HCT116 (cell line): ENCODE measurements around the gene MECP2. TPM values are rescaled to one million over a fixed set of nuclear protein-coding genes. Genes with fewer than 3 reads are reported as not detected.

ENCODE experiments used
- ATAC-seq: fragments of 200-7000 bp; cut with Tn5 transposase; 2 replicates; pipeline ENCODE4 v1.9.1; 2020; ENCODE audit warnings: mild to moderate bottlenecking, moderate library complexity
- BruUV-seq: library from RNA; stranded (reverse); fragments of 400-500 nt; replicated peaks from 2 replicates; lab custom pipeline; 2021; lab: Mats Ljungman, UMichigan
- CTCF ChIA-PET: fragments of 300-600 bp; sonication (Branson Sonifier 250); formaldehyde crosslinking; loops from one replicate; lab custom pipeline; 2021; ENCODE audit warnings: antibody characterized with exemption; lab: Charles Lee
- POLR2A ChIA-PET: fragments of 300-600, 350-600 bp; sonication (Branson Sonifier 250); formaldehyde crosslinking; loops from one replicate; lab custom pipeline; 2021; ENCODE audit warnings: antibody characterized with exemption; lab: Charles Lee
- RAD21 ChIA-PET, 2 experiments: fragments of 300-600 bp; sonication (Branson Sonifier 250); formaldehyde crosslinking; loops; one replicate each; lab custom pipeline; 2023; ENCODE audit warnings: low total read pairs in 2 of 2; ENCODE audit not compliant: uncharacterized antibody in 2 of 2, unreplicated experiment in 2 of 2, low non-redundant PET in 1 of 2; lab: Charles Lee
- DNase-seq: peaks from one replicate; pipeline ENCODE4 v3.0.0-alpha.2; 2010; ENCODE audit warnings: low read depth, low spot score
- H2AFZ ChIP-seq: fragments of 200-600 bp; shearing (Covaris generic), sonication (generic); 2 replicates; pipeline ENCODE4 v1.6.1; 2017; ENCODE audit warnings: low read depth, mixed run types, mixed read lengths, antibody characterized with exemption, low read length; ENCODE audit not compliant: poor library complexity, severe bottlenecking
- H3K27ac ChIP-seq: 2 replicates; pipeline ENCODE4 v1.5.1; 2012; ENCODE audit warnings: low read depth, low read length
- H3K27me3 ChIP-seq: fragments of 200-600 bp; sonication (generic); 2 replicates; pipeline ENCODE4 v1.6.1; 2016; ENCODE audit warnings: mixed run types, low read length, mixed read lengths; ENCODE audit not compliant: insufficient read depth
- H3K36me3 ChIP-seq, 2 experiments: fragments of 200-500 bp in 1 of 2; fragments of 200-600 bp in 1 of 2; sonication (Bioruptor generic) in 1 of 2; sonication (generic) in 1 of 2; 2 replicates each; pipeline versions ENCODE4 v1.5.1 to v1.6.1; 2014 to 2016; ENCODE audit warnings: low read length in 2 of 2, inconsistent platforms in 1 of 2, mixed read lengths in 1 of 2, mixed run types in 1 of 2; ENCODE audit not compliant: insufficient read depth in 2 of 2, control insufficient read depth in 1 of 2
- H3K4me1 ChIP-seq, 2 experiments: fragments of 200-600 bp in 1 of 2; sonication (generic) in 1 of 2; 2 replicates each; pipeline versions ENCODE4 v1.5.1 to v1.6.1; 2012 to 2017; ENCODE audit warnings: low read length in 2 of 2, inconsistent platforms in 1 of 2, mild to moderate bottlenecking in 1 of 2, mixed read lengths in 1 of 2, mixed run types in 1 of 2, moderate library complexity in 1 of 2; ENCODE audit not compliant: insufficient read depth in 2 of 2, control insufficient read depth in 1 of 2
- H3K4me2 ChIP-seq: fragments of 200-600 bp; sonication (generic); 2 replicates; pipeline ENCODE4 v1.6.1; 2017; ENCODE audit warnings: mixed run types, low read length, mixed read lengths
- H3K4me3 ChIP-seq, 2 experiments: fragments of 200-600 bp in 1 of 2; sonication (generic) in 1 of 2; replicated peaks in 1 of 2; 2 replicates each; pipeline ENCODE4 v1.5.1; 2011 to 2016; ENCODE audit warnings: low read length in 2 of 2, control low read depth in 1 of 2, low read depth in 1 of 2, mild to moderate bottlenecking in 1 of 2, mixed read lengths in 1 of 2, mixed run types in 1 of 2
- H3K79me2 ChIP-seq: fragments of 200-600 bp; sonication (generic); 2 replicates; pipeline ENCODE4 v1.6.1; 2017; ENCODE audit warnings: mild to moderate bottlenecking, mixed run types, low read length, moderate library complexity, mixed read lengths; ENCODE audit not compliant: insufficient read depth
- H3K9ac ChIP-seq: fragments of 200-600 bp; sonication (generic); 2 replicates; pipeline ENCODE4 v1.6.1; 2016; ENCODE audit warnings: low read length, mixed read lengths
- H3K9me2 ChIP-seq: fragments of 200-600 bp; sonication (generic), shearing (Covaris generic); 2 replicates; pipeline ENCODE4 v1.6.1; 2017; ENCODE audit warnings: mixed run types, mild to moderate bottlenecking, moderate library complexity; ENCODE audit not compliant: insufficient read depth
- H3K9me3 ChIP-seq, 2 experiments: fragments of 200-500 bp in 1 of 2; fragments of 200-600 bp in 1 of 2; sonication (Bioruptor generic) in 1 of 2; sonication (generic) in 1 of 2; 2 replicates each; pipeline ENCODE4 v1.6.1; 2014 to 2017; ENCODE audit warnings: low read length in 2 of 2, mixed read lengths in 2 of 2, inconsistent platforms in 1 of 2, low read depth in 1 of 2, mild to moderate bottlenecking in 1 of 2, mixed run types in 1 of 2, moderate library complexity in 1 of 2; ENCODE audit not compliant: control insufficient read depth in 1 of 2, insufficient read depth in 1 of 2
- H4K20me1 ChIP-seq: fragments of 200-600 bp; sonication (generic), shearing (Covaris generic); 2 replicates; pipeline ENCODE4 v1.6.1; 2017; ENCODE audit warnings: mixed run types, mild to moderate bottlenecking, moderate library complexity; ENCODE audit not compliant: insufficient read depth
- CEBPB ChIP-seq: IDR thresholded peaks from 2 replicates; pipeline ENCODE4 v1.6.1; 2012; ENCODE audit warnings: low read depth
- ELF1 ChIP-seq: IDR thresholded peaks from 2 replicates; pipeline ENCODE4 v1.6.1; 2012; ENCODE audit warnings: low read depth, borderline replicate concordance
- EZH2 ChIP-seq: fragments of 200-600 bp; sonication (generic); IDR thresholded peaks from 2 replicates; pipeline ENCODE4 v1.6.1; 2017; ENCODE audit warnings: antibody characterized with exemption, mixed run types
- EZH2phosphoT487 ChIP-seq: fragments of 200-600 bp; IDR thresholded peaks from 2 replicates; pipeline ENCODE4 v1.6.1; 2018; ENCODE audit warnings: antibody characterized with exemption, borderline replicate concordance
- FOSL1 ChIP-seq: IDR thresholded peaks from 2 replicates; pipeline ENCODE4 v1.6.1; 2012; ENCODE audit warnings: low read depth
- POLR2AphosphoS5 ChIP-seq: IDR thresholded peaks from 2 replicates; pipeline ENCODE4 v1.6.1; 2011; ENCODE audit warnings: mild to moderate bottlenecking, low read depth, low read length, moderate library complexity
- RAD21 ChIP-seq: IDR thresholded peaks from 2 replicates; pipeline ENCODE4 v1.6.1; 2012; ENCODE audit warnings: low read depth, mild to moderate bottlenecking
- SP1 ChIP-seq: IDR thresholded peaks from 2 replicates; pipeline ENCODE4 v1.6.1; 2012; ENCODE audit warnings: low read depth
- TCF7L2 ChIP-seq: IDR thresholded peaks from 2 replicates; pipeline ENCODE4 v1.7.0; 2011; ENCODE audit warnings: borderline replicate concordance, inconsistent platforms; ENCODE audit not compliant: insufficient read depth, insufficient read length; ENCODE audit errors: extremely low read depth
- YY1 ChIP-seq: IDR thresholded peaks from 2 replicates; pipeline ENCODE4 v1.6.1; 2011; ENCODE audit warnings: low read length, low read depth, moderate library complexity, mild to moderate bottlenecking; ENCODE audit not compliant: insufficient replicate concordance; ENCODE audit errors: extremely low read depth
- ZBTB33 ChIP-seq: IDR thresholded peaks from 2 replicates; pipeline ENCODE4 v1.6.1; 2011; ENCODE audit warnings: mild to moderate bottlenecking, low read length, moderate library complexity; ENCODE audit not compliant: insufficient replicate concordance; ENCODE audit errors: extremely low read depth
- intact Hi-C: fragments of 100-400 bp; cut with micrococcal nuclease; formaldehyde crosslinking; loops from 2 replicates; pipeline ENCODE4 v1.10.0; 2022
- total RNA-seq: library from RNA; stranded (reverse); gene quantifications from one replicate; pipeline ENCODE4 v1.2.1, GENCODE V29; 2021; ENCODE audit not compliant: unreplicated experiment
- TF ChIP-seq, protein P1 (sequence below): IDR thresholded peaks from 2 replicates; pipeline ENCODE4 v1.6.1; 2012

MECP2 gene
- total RNA-seq, 1 experiment from 2014 or later = 32.4 TPM

GRCh38 chrX:154140742-154141141, 43.2 kb upstream of the MECP2 start:
- Histone ChIP-seq H3K4me1 (peaks cover 0 to 4% of the 10 kb centered on the region in 2 experiments; a peak in 1 of 4 replicates), H3K9me2 (no peaks in the 10 kb centered on the region), H3K79me2 (no peaks in the 10 kb centered on the region), H3K9me3 (no peaks in the 10 kb centered on the region), H3K4me2 (no peak overlapping the region), H3K4me3 (no peak overlapping the region), H3K9ac (no peak overlapping the region), H3K27ac (no peak overlapping the region), H3K27me3 (no peaks in the 10 kb centered on the region), H4K20me1 (no peaks in the 10 kb centered on the region), H2AFZ (no peak overlapping the region), H3K36me3 (no peaks in the 10 kb centered on the region)
- POLR2A ChIA-PET = no interaction called here
- RAD21 ChIA-PET = no interaction called here
- TF ChIP-seq EZH2phosphoT487 (no peak), RAD21 (no peak)
- intact Hi-C loops = no loop called here
- BruUV-seq = no TSS peak
- CTCF ChIA-PET = no interaction called here
- ATAC-seq = no peak
- no peak for DNase-seq

GRCh38 chrX:154140206-154140605, 42.7 kb upstream of the MECP2 start:
- no TSS peak for BruUV-seq
- H3K27ac ChIP-seq = no peak overlapping the region

More at GRCh38 chrX:154140206-154140605, 42.7 kb upstream of the MECP2 start:
- TF ChIP-seq ZBTB33 (no peak), FOSL1 (no peak), EZH2 (no peak), CEBPB (no peak), SP1 (no peak), TCF7L2 (no peak), ELF1 (no peak), POLR2AphosphoS5 (no peak), RAD21 (no peak), YY1 (no peak)
- TF ChIP-seq, protein P1, sequence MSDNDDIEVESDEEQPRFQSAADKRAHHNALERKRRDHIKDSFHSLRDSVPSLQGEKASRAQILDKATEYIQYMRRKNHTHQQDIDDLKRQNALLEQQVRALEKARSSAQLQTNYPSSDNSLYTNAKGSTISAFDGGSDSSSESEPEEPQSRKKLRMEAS = no peak
- H3K9me3 ChIP-seq = no peaks in the 10 kb centered on the region
- ChIA-PET POLR2A (no interaction called here), CTCF (no interaction called here), RAD21 (no interaction called here)
- H3K9me2 ChIP-seq = no peaks in the 10 kb centered on the region
- DNase-seq (no peak), ATAC-seq (no peak)
- no peaks in the 10 kb centered on the region for H3K79me2 ChIP-seq
- peaks cover 0 to 4% of the 10 kb centered on the region in 2 experiments; a peak in 1 of 4 replicates for H3K4me1 ChIP-seq
- H2AFZ ChIP-seq = no peak overlapping the region
- H3K4me3 ChIP-seq = no peak overlapping the region
- H4K20me1 ChIP-seq = no peaks in the 10 kb centered on the region
- H3K9ac ChIP-seq = no peak overlapping the region
- H3K27me3 ChIP-seq = no peaks in the 10 kb centered on the region
- no peak overlapping the region for H3K4me2 ChIP-seq
- intact Hi-C loops = no loop called here
- no peaks in the 10 kb centered on the region for H3K36me3 ChIP-seq
